Kidney (tissue), 14 donors: ENCODE results near the gene LDHB. TPM values are rescaled to one million over a fixed set of nuclear protein-coding genes. Genes with fewer than 3 reads are reported as not detected.

Experiments
- DNase-seq, 5 donors: peaks; one replicate each; pipeline ENCODE4 v3.0.0-alpha.2; 2013 to 2020
- FAIRE-seq: peaks from 2 replicates; lab custom pipeline; 2012; peaks lifted over from hg19 to GRCh38; lab: Jason Lieb, UNC
- H3K27ac ChIP-seq, 2 donors: one replicate each; pipeline ENCODE4 v1.7.0; 2013; ENCODE audit warnings: low read depth in 2 of 2, low read length in 2 of 2, inconsistent platforms in 1 of 2
- H3K27me3 ChIP-seq: one replicate; pipeline ENCODE4 v1.7.1; 2013; ENCODE audit warnings: low read length, inconsistent platforms; ENCODE audit not compliant: control insufficient read depth, insufficient read depth
- H3K36me3 ChIP-seq, 3 donors: one replicate each; pipeline versions ENCODE4 v1.7.0 to v1.7.1; 2013; ENCODE audit warnings: low read length in 3 of 3, control low read depth in 1 of 3, inconsistent platforms in 1 of 3; ENCODE audit not compliant: insufficient read depth in 3 of 3, control insufficient read depth in 2 of 3
- H3K4me1 ChIP-seq, 3 donors: one replicate each; pipeline versions ENCODE4 v1.7.0 to v1.7.1; 2013; ENCODE audit warnings: low read length in 3 of 3, inconsistent platforms in 1 of 3, low read depth in 1 of 3; ENCODE audit not compliant: control insufficient read depth in 2 of 3, insufficient read depth in 2 of 3
- H3K4me3 ChIP-seq, 3 donors: one replicate each; pipeline versions ENCODE4 v1.7.0 to v1.8.1; 2013; ENCODE audit warnings: low read length in 3 of 3, control low read depth in 1 of 3, inconsistent platforms in 1 of 3
- H3K9ac ChIP-seq, 3 donors: one replicate each; pipeline versions ENCODE4 v1.7.0 to v1.7.1; 2013; ENCODE audit warnings: low read length in 3 of 3, control low read depth in 1 of 3, inconsistent platforms in 1 of 3
- H3K9me3 ChIP-seq, 3 donors: one replicate each; pipeline versions ENCODE4 v1.7.0 to v1.7.1; 2013; ENCODE audit warnings: low read length in 3 of 3, control low read depth in 1 of 3, inconsistent platforms in 1 of 3; ENCODE audit not compliant: control insufficient read depth in 2 of 3, insufficient read depth in 1 of 3
- intact Hi-C: fragments of 100-400 bp; cut with DNase I; formaldehyde crosslinking; loops from one replicate; pipeline ENCODE4 v1.11.1; 2022
- polyA plus RNA-seq: library from polyadenylated mRNA; stranded (reverse); fragments of 350-450 nt; fragmentation: Illumina TruSeq; extraction: RNeasy Lipid Tissue Mini Kit (QIAGEN cat#74804); gene quantifications from one replicate; pipeline ENCODE4 v1.2.3, GENCODE V29; 2014; ENCODE audit warnings: low read depth, low replicate concordance; ENCODE audit not compliant: insufficient read depth
- total RNA-seq: library from RNA; stranded (reverse); fragmentation: NEBNext Ultra II Directional; extraction: Animal tissue kit (Norgen Biotek cat#: 25700); gene quantifications from one replicate; pipeline ENCODE4 v1.2.1, GENCODE V29; 2021
- TF ChIP-seq, protein P1 (sequence below): IDR thresholded peaks from 3 replicates; pipeline ENCODE4 v1.5.1; 2012; ENCODE audit warnings: mild to moderate bottlenecking, moderate library complexity, borderline replicate concordance; ENCODE audit not compliant: insufficient read depth; ENCODE audit errors: extremely low read depth
- donor health status: control.
- donor health status: control.
- donor health status: control.
- donor health status: control.
- donor health status: control.
- donor health status: DM: yes; HTN: yes; CAD: no.
- donor health status: Normal renal cell carcinoma (clear cell type).

Gene LDHB
- total and polyA plus RNA-seq, 2 donors from 2014 or later = 1,158 to 2,485 TPM

DNA sequence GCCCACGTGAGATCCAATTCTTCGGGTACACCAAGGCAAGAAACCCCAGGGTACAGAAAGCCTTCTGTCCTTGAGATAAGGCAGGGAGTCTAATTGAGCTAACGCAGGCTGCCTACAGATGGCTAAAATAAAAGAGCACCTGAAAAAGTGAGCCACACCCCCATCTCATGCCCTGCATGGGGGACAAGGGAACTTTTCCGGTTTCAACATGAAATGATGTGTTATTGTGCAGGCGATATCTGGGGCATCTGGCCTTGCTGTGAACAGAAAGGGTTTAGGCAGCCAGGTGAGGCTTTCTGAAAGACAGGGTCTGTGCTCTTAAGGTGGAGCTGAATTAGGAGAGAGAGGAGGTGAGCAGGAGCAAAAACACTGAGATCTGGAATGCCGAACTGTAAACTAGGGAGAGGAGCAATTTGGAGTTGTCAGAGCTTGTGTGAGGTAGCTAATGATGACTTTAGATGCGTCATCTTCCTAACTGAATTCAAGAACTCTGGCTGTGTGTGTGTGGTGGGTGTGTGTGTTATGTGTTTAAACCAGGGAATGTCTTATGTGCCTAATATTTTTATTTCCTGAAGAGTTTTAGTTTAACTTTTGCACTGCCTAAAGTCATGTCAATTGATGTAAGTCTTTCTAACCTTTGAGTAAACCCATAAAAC is 20.1 kb upstream of the LDHB start:
- H3K27ac ChIP-seq = peak overlapping the region; percentile 53 to 63
- peaks cover 0 to 4% (median 0%) of the 10 kb centered on the region in 3 donors for H3K4me1 ChIP-seq
- no peak for DNase-seq
- H3K36me3 ChIP-seq = no peaks in the 10 kb centered on the region
- no peak overlapping the region for H3K4me3 ChIP-seq
- no peaks in the 10 kb centered on the region for H3K27me3 ChIP-seq
- intact Hi-C loops = no loop called here
- TF ChIP-seq, protein P1, sequence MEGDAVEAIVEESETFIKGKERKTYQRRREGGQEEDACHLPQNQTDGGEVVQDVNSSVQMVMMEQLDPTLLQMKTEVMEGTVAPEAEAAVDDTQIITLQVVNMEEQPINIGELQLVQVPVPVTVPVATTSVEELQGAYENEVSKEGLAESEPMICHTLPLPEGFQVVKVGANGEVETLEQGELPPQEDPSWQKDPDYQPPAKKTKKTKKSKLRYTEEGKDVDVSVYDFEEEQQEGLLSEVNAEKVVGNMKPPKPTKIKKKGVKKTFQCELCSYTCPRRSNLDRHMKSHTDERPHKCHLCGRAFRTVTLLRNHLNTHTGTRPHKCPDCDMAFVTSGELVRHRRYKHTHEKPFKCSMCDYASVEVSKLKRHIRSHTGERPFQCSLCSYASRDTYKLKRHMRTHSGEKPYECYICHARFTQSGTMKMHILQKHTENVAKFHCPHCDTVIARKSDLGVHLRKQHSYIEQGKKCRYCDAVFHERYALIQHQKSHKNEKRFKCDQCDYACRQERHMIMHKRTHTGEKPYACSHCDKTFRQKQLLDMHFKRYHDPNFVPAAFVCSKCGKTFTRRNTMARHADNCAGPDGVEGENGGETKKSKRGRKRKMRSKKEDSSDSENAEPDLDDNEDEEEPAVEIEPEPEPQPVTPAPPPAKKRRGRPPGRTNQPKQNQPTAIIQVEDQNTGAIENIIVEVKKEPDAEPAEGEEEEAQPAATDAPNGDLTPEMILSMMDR = no peak
- no peak for FAIRE-seq
- H3K9ac ChIP-seq = no peak overlapping the region
- no peaks in the 10 kb centered on the region for H3K9me3 ChIP-seq

DNA sequence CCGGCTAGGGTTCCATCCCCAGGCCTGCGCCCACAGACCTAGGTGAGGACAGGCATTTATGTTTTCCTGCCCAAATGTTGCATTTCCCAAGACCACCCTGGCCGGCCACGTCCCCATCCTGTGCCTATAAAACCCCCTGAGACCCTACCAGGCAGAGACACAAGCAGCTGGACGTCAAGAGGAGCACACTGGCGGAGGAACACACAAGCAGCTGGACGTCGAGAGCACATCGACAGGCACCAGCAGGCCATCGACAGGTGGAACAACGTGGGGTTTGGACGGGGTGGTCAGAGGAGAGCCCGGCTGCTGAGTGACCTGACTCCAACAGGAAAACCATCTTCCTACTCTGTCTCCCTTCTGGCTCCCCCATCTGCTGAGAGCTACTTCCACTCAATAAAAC is 19.6 kb upstream of the LDHB start:
- FAIRE-seq (no peak), DNase-seq (peak in 1 of 5 donors; percentile 61)
- Histone ChIP-seq H3K9me3 (no peaks in the 10 kb centered on the region), H3K36me3 (no peaks in the 10 kb centered on the region), H3K9ac (no peak overlapping the region), H3K4me3 (no peak overlapping the region), H3K4me1 (peaks cover 0 to 4% (median 0%) of the 10 kb centered on the region in 3 donors), H3K27me3 (no peaks in the 10 kb centered on the region), H3K27ac (peak overlapping the region in 1 of 2 donors; percentile 63)
- intact Hi-C loops = no loop called here
- TF ChIP-seq, protein P1 = no peak

DNA sequence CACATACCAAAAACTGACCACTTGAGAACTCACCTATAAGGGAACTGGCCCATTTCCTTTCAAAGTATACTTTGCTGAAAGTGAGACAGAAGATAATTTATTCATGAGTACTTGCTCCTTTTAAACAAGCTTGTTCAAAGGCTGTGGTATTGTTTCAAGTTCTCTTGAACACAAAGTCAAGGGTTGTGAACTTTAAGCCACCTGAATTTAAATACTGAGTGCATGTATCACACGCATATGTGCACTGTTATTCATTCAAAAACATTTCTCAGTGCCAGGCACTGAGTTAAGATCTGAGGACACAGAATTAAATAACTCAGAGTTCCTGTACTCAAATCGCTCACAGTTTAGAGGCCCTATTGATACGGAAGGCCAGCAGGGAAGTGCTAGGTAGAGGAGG is 19.1 kb upstream of the LDHB start:
- Histone ChIP-seq H3K9ac (no peak overlapping the region), H3K4me1 (peaks cover 0 to 4% (median 0%) of the 10 kb centered on the region in 3 donors), H3K9me3 (no peaks in the 10 kb centered on the region), H3K27me3 (no peaks in the 10 kb centered on the region), H3K27ac (no peak overlapping the region), H3K4me3 (no peak overlapping the region), H3K36me3 (no peaks in the 10 kb centered on the region)
- FAIRE-seq (no peak), DNase-seq (no peak)
- intact Hi-C loops = no loop called here
- TF ChIP-seq, protein P1 = no peak

DNA sequence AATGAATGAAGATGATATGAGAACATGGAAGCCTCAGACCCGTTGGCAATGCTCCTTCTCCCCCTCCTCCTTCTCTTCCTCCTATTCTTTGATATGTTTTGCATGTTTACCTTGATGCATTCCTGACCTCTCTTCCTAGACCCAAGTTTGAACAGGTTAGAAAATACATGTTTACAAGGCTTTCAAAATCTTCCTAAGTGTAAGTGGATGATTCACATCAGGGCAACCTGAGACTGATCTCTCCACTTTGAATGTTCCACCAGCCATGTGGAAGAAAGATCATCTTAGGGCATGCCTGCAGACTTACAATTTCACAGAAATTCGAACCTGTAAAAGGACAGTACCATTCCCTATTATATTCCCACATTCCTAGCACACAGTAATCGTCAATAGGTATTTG is 18.0 kb upstream of the LDHB start:
- DNase-seq = no peak
- H3K4me3 ChIP-seq = no peak overlapping the region
- no peaks in the 10 kb centered on the region for H3K9me3 ChIP-seq
- TF ChIP-seq, protein P1 = no peak
- no peak overlapping the region for H3K27ac ChIP-seq
- intact Hi-C loops = no loop called here
- H3K36me3 ChIP-seq = no peaks in the 10 kb centered on the region
- no peaks in the 10 kb centered on the region for H3K27me3 ChIP-seq
- H3K4me1 ChIP-seq = peaks cover 0 to 4% (median 0%) of the 10 kb centered on the region in 3 donors
- H3K9ac ChIP-seq = no peak overlapping the region
- FAIRE-seq = no peak
